K562 (cell line): ENCODE measurements around the gene BDNF. TPM values are rescaled to one million over a fixed set of nuclear protein-coding genes. Genes with fewer than 3 reads are reported as not detected.

Experiments used
- ATAC-seq: fragments of 200-7000 bp; cut with Tn5 transposase; 3 replicates; pipeline ENCODE4 v1.9.1; 2020; ENCODE audit warnings: moderate library complexity
- BruUV-seq: library from RNA; stranded (reverse); fragments of 400-500 nt; replicated peaks from 2 replicates; lab custom pipeline; 2021; lab: Mats Ljungman, UMichigan
- CTCF ChIA-PET: fragments of 300-600 bp; formaldehyde crosslinking; extraction: SDS; loops from one replicate; lab custom pipeline; 2021; ENCODE audit warnings: low intra/inter-chr PET ratio; lab: Yijun Ruan, JAX
- POLR2A ChIA-PET: fragments of 300-600, 350-650 bp; sonication (Branson Sonifier 250); formaldehyde crosslinking; extraction: SDS; loops from one replicate; lab custom pipeline; 2021; ENCODE audit warnings: antibody characterized with exemption, inconsistent platforms; lab: Yijun Ruan, JAX
- DNase-seq, 4 experiments: peaks; one replicate each; pipeline versions ENCODE4 v3.0.0 to v3.0.0-alpha.2; 2011 to 2018; ENCODE audit warnings: low spot score in 3 of 4, mixed read lengths in 3 of 4; ENCODE audit errors: extremely low read depth in 1 of 4
- FAIRE-seq: peaks from 2 replicates; lab custom pipeline; 2011; peaks lifted over from hg19 to GRCh38; lab: Jason Lieb, UNC
- H2AFZ ChIP-seq: 2 replicates; pipeline ENCODE4 v1.6.0; 2011; ENCODE audit warnings: low read depth, low read length, control low read depth, inconsistent platforms
- H3K27ac ChIP-seq: fragments of 200-600 bp; 3 replicates; pipeline ENCODE4 v1.8.0; 2011; ENCODE audit warnings: low read depth, mild to moderate bottlenecking, control low read depth, inconsistent platforms, low read length, moderate library complexity, mixed read lengths; ENCODE audit errors: extremely low read depth
- H3K27me3 ChIP-seq, 2 experiments: fragments of 300-600 bp in 1 of 2; 2 replicates in 1 of 2; 3 replicates in 1 of 2; pipeline versions ENCODE4 v1.6.0 to v1.8.0; 2011; ENCODE audit warnings: inconsistent platforms in 2 of 2, low read length in 2 of 2, mild to moderate bottlenecking in 1 of 2, mixed read lengths in 1 of 2, moderate library complexity in 1 of 2; ENCODE audit not compliant: control insufficient read depth in 2 of 2, insufficient read depth in 2 of 2
- H3K36me3 ChIP-seq: fragments of 300-600 bp; 3 replicates; pipeline ENCODE4 v1.8.0; 2011; ENCODE audit warnings: mild to moderate bottlenecking, low read length, inconsistent platforms; ENCODE audit not compliant: control insufficient read depth, insufficient read depth
- H3K4me1 ChIP-seq, 2 experiments: fragments of 200-600 bp in 1 of 2; replicated peaks in 1 of 2; 2 replicates in 1 of 2; 3 replicates in 1 of 2; pipeline versions ENCODE4 v1.5.1 to v1.8.0; 2011; ENCODE audit warnings: inconsistent platforms in 2 of 2, low read length in 2 of 2, mild to moderate bottlenecking in 1 of 2, mixed read lengths in 1 of 2, moderate library complexity in 1 of 2; ENCODE audit not compliant: control insufficient read depth in 2 of 2, insufficient read depth in 2 of 2
- H3K4me2 ChIP-seq: 2 replicates; pipeline ENCODE4 v1.6.1; 2011; ENCODE audit warnings: low read length, control low read depth, inconsistent platforms, mixed read lengths; ENCODE audit not compliant: insufficient read depth
- H3K4me3 ChIP-seq: fragments of 200-600 bp; sonication (generic), shearing (Covaris generic); 2 replicates; pipeline ENCODE4 v1.5.1; 2016; ENCODE audit warnings: control low read depth, inconsistent platforms
- H3K79me2 ChIP-seq: fragments of 200-600 bp; 3 replicates; pipeline ENCODE4 v1.8.0; 2011; ENCODE audit warnings: low read length, inconsistent platforms; ENCODE audit not compliant: control insufficient read depth, insufficient read depth
- H3K9ac ChIP-seq, 2 experiments: 2 replicates each; pipeline versions ENCODE4 v1.6.0 to v1.6.1; 2011; ENCODE audit warnings: low read depth in 2 of 2, low read length in 2 of 2, control low read depth in 1 of 2, inconsistent platforms in 1 of 2, mild to moderate bottlenecking in 1 of 2, mixed read lengths in 1 of 2; ENCODE audit not compliant: insufficient read depth in 1 of 2
- H3K9me1 ChIP-seq: one replicate; pipeline ENCODE4 v1.6.0; 2011; ENCODE audit warnings: inconsistent platforms, mild to moderate bottlenecking, low read length, moderate library complexity; ENCODE audit not compliant: control insufficient read depth, insufficient read depth
- H3K9me3 ChIP-seq: replicated peaks from 2 replicates; pipeline ENCODE4 v1.5.1; 2011; ENCODE audit warnings: low read depth, low read length, inconsistent platforms; ENCODE audit not compliant: control insufficient read depth, insufficient read depth
- H4K20me1 ChIP-seq: replicated peaks from 2 replicates; pipeline ENCODE4 v1.6.1; 2011; ENCODE audit warnings: low read length, inconsistent platforms, mixed read lengths; ENCODE audit not compliant: control insufficient read depth, insufficient read depth
- CBFA2T3 ChIP-seq: fragments of 450-650 bp; IDR thresholded peaks from 2 replicates; pipeline ENCODE4 v1.6.1; 2017
- CBX8 ChIP-seq: fragments of 200-600 bp; sonication (generic); IDR thresholded peaks from 2 replicates; pipeline ENCODE4 v1.6.1; 2012; ENCODE audit warnings: borderline replicate concordance, mixed run types, low read depth, mild to moderate bottlenecking, moderate library complexity, mixed read lengths, low read length, control low read depth, inconsistent platforms; ENCODE audit not compliant: poor library complexity, severe bottlenecking; ENCODE audit errors: extremely low read depth
- CHD4 ChIP-seq: fragments of 200-600 bp; sonication (generic); IDR thresholded peaks from 3 replicates; pipeline ENCODE4 v1.6.1; 2012; ENCODE audit warnings: low read depth, mild to moderate bottlenecking, mixed read lengths, low read length, inconsistent platforms; ENCODE audit not compliant: insufficient read depth, insufficient replicate concordance, poor library complexity, severe bottlenecking
- DMBX1 ChIP-seq: fragments of 250-450 bp; sonication (Bioruptor Pico); IDR thresholded peaks from 2 replicates; pipeline ENCODE4 v1.8.0; 2022; ENCODE audit warnings: inconsistent platforms, mild to moderate bottlenecking, moderate library complexity, borderline replicate concordance
- E2F3 ChIP-seq: fragments of 250-450 bp; sonication (Bioruptor Pico); IDR thresholded peaks from 2 replicates; pipeline ENCODE4 v1.4.0; 2020; ENCODE audit warnings: mild to moderate bottlenecking
- EZH2 ChIP-seq: IDR thresholded peaks from 2 replicates; pipeline ENCODE4 v1.6.1; 2012; ENCODE audit warnings: low read depth, mild to moderate bottlenecking, inconsistent platforms, low read length, borderline replicate concordance
- HDAC6 ChIP-seq: IDR thresholded peaks from 2 replicates; pipeline ENCODE4 v1.6.1; 2012; ENCODE audit warnings: low read depth, mild to moderate bottlenecking, control low read depth, inconsistent platforms, low read length, moderate library complexity
- HIVEP1 ChIP-seq: fragments of 250-450 bp; sonication (Bioruptor Pico); IDR thresholded peaks from 2 replicates; pipeline ENCODE4 v1.4.0; 2020; ENCODE audit warnings: mild to moderate bottlenecking
- TEAD4 ChIP-seq, 2 experiments: sonication (generic) in 1 of 2; formaldehyde crosslinking in 1 of 2; IDR thresholded peaks; 2 replicates each; pipeline versions ENCODE4 v1.6.1 to v1.8.0; 2012 to 2022; ENCODE audit warnings: borderline replicate concordance in 1 of 2, inconsistent platforms in 1 of 2, low read length in 1 of 2, mild to moderate bottlenecking in 1 of 2, missing genetic modification reagents in 1 of 2
- TGIF2 ChIP-seq: sonication (generic); formaldehyde crosslinking; IDR thresholded peaks from 2 replicates; pipeline ENCODE4 v1.8.1; 2022; ENCODE audit warnings: mild to moderate bottlenecking, missing genetic modification reagents, moderate library complexity
- THRAP3 ChIP-seq: fragments of 450-650 bp; IDR thresholded peaks from 2 replicates; pipeline ENCODE4 v1.6.1; 2016; ENCODE audit warnings: mild to moderate bottlenecking, inconsistent platforms, borderline replicate concordance
- ZBED1 ChIP-seq: IDR thresholded peaks from 2 replicates; pipeline ENCODE4 v1.6.1; 2014
- ZBTB5 ChIP-seq: fragments of 450-650 bp; IDR thresholded peaks from 2 replicates; pipeline ENCODE4 v1.6.1; 2017; ENCODE audit warnings: antibody characterized with exemption
- ZKSCAN8 ChIP-seq: fragments of 200-800 bp; sonication (Bioruptor generic); IDR thresholded peaks from 2 replicates; pipeline ENCODE4 v1.6.1; 2016; ENCODE audit warnings: missing genetic modification characterization, missing compliant biosample characterization
- ZNF12 ChIP-seq: sonication (generic); formaldehyde crosslinking; IDR thresholded peaks from 2 replicates; pipeline ENCODE4 v1.4.0; 2020; ENCODE audit warnings: mild to moderate bottlenecking, missing genetic modification reagents
- ZNF584 ChIP-seq: fragments of 200-800 bp; sonication (Bioruptor generic); IDR thresholded peaks from 2 replicates; pipeline ENCODE4 v1.6.1; 2016; ENCODE audit warnings: low read depth, mild to moderate bottlenecking, missing genetic modification characterization, missing compliant biosample characterization
- ZNF644 ChIP-seq: fragments of 200-800 bp; sonication (Bioruptor generic); IDR thresholded peaks from 2 replicates; pipeline ENCODE4 v1.6.1; 2016; ENCODE audit warnings: low read depth, missing genetic modification characterization, missing compliant biosample characterization
- ZNF707 ChIP-seq: fragments of 250-450 bp; sonication (Bioruptor Pico); conservative IDR thresholded peaks from 2 replicates; pipeline ENCODE4 v1.8.0; 2022; ENCODE audit warnings: inconsistent platforms, mild to moderate bottlenecking, moderate library complexity
- ZSCAN32 ChIP-seq: fragments of 450-650 bp; formaldehyde crosslinking; IDR thresholded peaks from 2 replicates; pipeline ENCODE4 v1.4.0; 2020; ENCODE audit warnings: mild to moderate bottlenecking, moderate library complexity
- WGBS: fragments of 100-300 bp; shearing (Covaris generic); methylation state at CpG from one replicate; pipeline ENCODE4 v1.1.6; 2016; ENCODE audit warnings: low coverage, mixed read lengths; ENCODE audit not compliant: insufficient coverage; ENCODE audit errors: missing lambda C conversion rate; 5-methylcytosine and 5-hydroxymethylcytosine counted together
- in situ Hi-C: fragments of 300-500 bp; cut with MboI; formaldehyde crosslinking; loops from 4 replicates; pipeline ENCODE4 v1.15.0; 2018; ENCODE audit warnings: inconsistent platforms, mixed read lengths
- intact Hi-C: fragments of 100-400 bp; cut with micrococcal nuclease; formaldehyde crosslinking; loops from 2 replicates; pipeline ENCODE4 v1.14.2; 2022
- polyA plus RNA-seq, 8 experiments: library from polyadenylated mRNA; depleted of rRNA in 4 of 8; stranded (reverse) in 5 of 8; unstranded in 3 of 8; fragments of >200 nt; fragmentation: Nextera tagmentation in 2 of 8; fragmentation: Illumina TruSeq in 1 of 8; extraction: Ambion mirVana in 2 of 8; extraction: Trizol in 1 of 8; gene quantifications; 2 replicates each; pipeline versions ENCODE4 v1.2.1 to v1.2.3, GENCODE V29; 2011 to 2014; ENCODE audit warnings: inconsistent platforms in 1 of 8, missing spikeins in 1 of 8
- total RNA-seq, 7 experiments: library from RNA; depleted of rRNA in 6 of 7; stranded (reverse); fragments of >200 nt in 6 of 7; fragmentation: Illumina TruSeq in 2 of 7; extraction: Trizol in 2 of 7; gene quantifications; 2 replicates each; pipeline versions ENCODE4 v1.2.1 to v1.2.3, GENCODE V29; 2011 to 2021; ENCODE audit warnings: low replicate concordance in 1 of 7

Gene BDNF
- total and polyA plus RNA-seq, 9 of the 15 experiments (the other 6 are each of a cell fraction or from before 2014, with no cell fraction given): 0.04 TPM; not detected in 8

GRCh38 chr11:27648840-27649239, 51.4 kb downstream of the BDNF start (continued):
- TF ChIP-seq ZNF644 (tag): no peak
- no peak for TF ChIP-seq EZH2
- TF ChIP-seq ZBTB5: no peak
- TF ChIP-seq ZBED1: no peak
- TF ChIP-seq E2F3 (CRISPR knock-in tag): no peak
- no peak for TF ChIP-seq ZNF707 (CRISPR knock-in tag)
- no peak for TF ChIP-seq TGIF2
- no peak for TF ChIP-seq HIVEP1

GRCh38 chr11:27646051-27646818, 54.0 kb downstream of the BDNF start:
- no peak overlapping the region for H3K27ac ChIP-seq
- ATAC-seq (no peak), DNase-seq (no peak), FAIRE-seq (no peak)
- no peaks in the 10 kb centered on the region for H3K79me2 ChIP-seq
- H3K4me3 ChIP-seq: no peak overlapping the region
- 0% methylated on average over 9 of the region's 9 CpGs for WGBS
- no peaks in the 10 kb centered on the region for H3K9me3 ChIP-seq
- no peak for TF ChIP-seq DMBX1
- TF ChIP-seq TEAD4 (IDR thresholded peaks at IDR 0.05; ENCODE audit: low read length): no peak
- no peak for TF ChIP-seq TEAD4 (CRISPR knock-in tag; IDR thresholded peaks at IDR 0.05; ENCODE audit: borderline replicate concordance)
- no peak for TF ChIP-seq CBX8
- no peak for TF ChIP-seq ZSCAN32 (CRISPR knock-in tag)
- TF ChIP-seq ZNF12 (CRISPR knock-in tag): no peak
- TF ChIP-seq ZNF584: no peak
- no peak for TF ChIP-seq ZKSCAN8 (CRISPR knock-in tag)
- no peak for TF ChIP-seq CBFA2T3
- TF ChIP-seq CHD4: no peak
- TF ChIP-seq HDAC6: no peak
- no peak for TF ChIP-seq THRAP3
- in situ Hi-C loops: no loop called here
- H3K36me3 ChIP-seq: no peaks in the 10 kb centered on the region
- intact Hi-C loops: no loop called here
- H3K4me2 ChIP-seq: no peak overlapping the region
- no TSS peak for BruUV-seq
- no peaks in the 10 kb centered on the region for H3K4me1 ChIP-seq
- no peaks in the 10 kb centered on the region; a peak in 1 of 5 replicates for H3K27me3 ChIP-seq
- POLR2A ChIA-PET: no interaction called here
- H2AFZ ChIP-seq: no peak overlapping the region
- no peaks in the 10 kb centered on the region for H3K9me1 ChIP-seq
- CTCF ChIA-PET: no interaction called here
- H4K20me1 ChIP-seq: no peaks in the 10 kb centered on the region
- no peak overlapping the region for H3K9ac ChIP-seq
